ENCODE measurements around the gene PI4KA.
"Not testable (repeated sequence)": the region's sequence is repeated elsewhere in the genome, so short reads cannot be mapped to it uniquely, and the experiment has no call there.

PI4KA gene

GRCh38 chr22:20775342-20775895, 83.2 kb downstream of the PI4KA start:
- no peak for DNase-seq (ENCODE audit: low read depth)

- DNase-seq (ENCODE audit: low read depth), result no peak
Observed at GRCh38 chr22:20774882-20775281, 83.7 kb downstream of the PI4KA start.

GRCh38 chr22:20773793-20774212, 84.8 kb downstream of the PI4KA start, which contains the start of gene SERPIND1:
TSS of gene SERPIND1 (plus strand) at chr22:20774113. CDS start at chr22:20779313, 5,200 bp downstream.
- no peak for DNase-seq (ENCODE audit: low read depth)

GRCh38 chr22:20771918-20772625, 86.5 kb downstream of the PI4KA start:
- no peak for DNase-seq (ENCODE audit: low read depth)

GRCh38 chr22:20769496-20769826, 89.2 kb downstream of the PI4KA start:
- DNase-seq (ENCODE audit: low read depth), result not testable (repeated sequence)

- DNase-seq (ENCODE audit: low read depth), result no peak
Observed at GRCh38 chr22:20766530-20766929, 92.1 kb downstream of the PI4KA start.

GRCh38 chr22:20765938-20766337, 92.7 kb downstream of the PI4KA start:
- no peak for DNase-seq (ENCODE audit: low read depth)

GRCh38 chr22:20764729-20765128, 93.9 kb downstream of the PI4KA start:
- DNase-seq (ENCODE audit: low read depth), result no peak

- DNase-seq (ENCODE audit: low read depth), result no peak
Observed at GRCh38 chr22:20764471-20764720, 94.2 kb downstream of the PI4KA start.

GRCh38 chr22:20763630-20764470, 94.8 kb downstream of the PI4KA start:
- no peak for DNase-seq (ENCODE audit: low read depth)

GRCh38 chr22:20762233-20762796, 96.3 kb downstream of the PI4KA start:
- DNase-seq (ENCODE audit: low read depth), result no peak

GRCh38 chr22:20761536-20761935, 97.1 kb downstream of the PI4KA start:
- DNase-seq (ENCODE audit: low read depth), result no peak

- no peak for DNase-seq (ENCODE audit: low read depth)
Observed at GRCh38 chr22:20760084-20760483, 98.5 kb downstream of the PI4KA start.

- DNase-seq (ENCODE audit: low read depth), result no peak
Observed at GRCh38 chr22:20758688-20759087, 99.9 kb downstream of the PI4KA start.

- DNase-seq (ENCODE audit: low read depth), result no peak
Observed at GRCh38 chr22:20756846-20757245, 101.8 kb downstream of the PI4KA start.

GRCh38 chr22:20752873-20753272, 105.7 kb downstream of the PI4KA start:
- no peak for DNase-seq (ENCODE audit: low read depth)

- DNase-seq (ENCODE audit: low read depth), result no peak
Observed at GRCh38 chr22:20752104-20752741, 106.4 kb downstream of the PI4KA start.

- no peak for DNase-seq (ENCODE audit: low read depth)
Observed at GRCh38 chr22:20751185-20751851, 107.3 kb downstream of the PI4KA start.

- peak; percentile 6 for DNase-seq (ENCODE audit: low read depth)
Observed at GRCh38 chr22:20750461-20751184, 108.0 kb downstream of the PI4KA start.

GRCh38 chr22:20749453-20749852, 109.2 kb downstream of the PI4KA start:
- DNase-seq (ENCODE audit: low read depth), result no peak

GRCh38 chr22:20748731-20749428, 109.7 kb downstream of the PI4KA start:
- DNase-seq (ENCODE audit: low read depth), result no peak

All from activated T-cell treated with anti-CD3 and anti-CD28 coated beads for 24 hours (primary cell).